Keratinocyte (primary cell): ENCODE measurements around the gene SCP2D1.

Experiments used
- CTCF ChIP-seq, 3 experiments: IDR thresholded peaks in 1 of 3; conservative IDR thresholded peaks in 1 of 3; optimal IDR thresholded peaks in 1 of 3; 2 replicates in 2 of 3; 3 replicates in 1 of 3; pipeline versions ENCODE3 to v1.5.1; 2011; ENCODE audit warnings: low read length in 3 of 3, mild to moderate bottlenecking in 3 of 3, moderate library complexity in 2 of 3, control low read depth in 1 of 3, inconsistent platforms in 1 of 3; ENCODE audit not compliant: insufficient read depth in 2 of 3; ENCODE audit errors: extremely low read depth in 1 of 3
- EZH2 ChIP-seq: IDR thresholded peaks from one replicate; pipeline ENCODE4 v1.6.1; 2012; ENCODE audit warnings: inconsistent platforms, mild to moderate bottlenecking, low read length, moderate library complexity

- TF ChIP-seq CTCF (optimal IDR thresholded peaks at IDR 0.05 in 1 of 3, IDR thresholded peaks at IDR 0.05 in 1 of 3, conservative IDR thresholded peaks at IDR 0.05 in 1 of 3; ENCODE audit: extremely low read depth in 1 of 3, insufficient read depth in 2 of 3, low read length in 3 of 3) (no peak), EZH2 (no peak)
These were observed 35.5 kb downstream of the SCP2D1 start for GRCh38 chr20:18849131-18849530.
